B cell (primary cell): ENCODE measurements around the gene IFT20.

Experiments used
- EZH2 ChIP-seq: IDR thresholded peaks from 2 replicates; pipeline ENCODE4 v1.6.1; 2012; ENCODE audit warnings: borderline replicate concordance, low read depth, mild to moderate bottlenecking, moderate library complexity, low read length; ENCODE audit not compliant: insufficient read depth, poor library complexity, severe bottlenecking
- TF ChIP-seq, protein P1 (sequence below): fragments of 200-600 bp; IDR thresholded peaks from one replicate; pipeline ENCODE4 v1.8.0; 2022; ENCODE audit warnings: antibody characterized with exemption, mild to moderate bottlenecking

DNA sequence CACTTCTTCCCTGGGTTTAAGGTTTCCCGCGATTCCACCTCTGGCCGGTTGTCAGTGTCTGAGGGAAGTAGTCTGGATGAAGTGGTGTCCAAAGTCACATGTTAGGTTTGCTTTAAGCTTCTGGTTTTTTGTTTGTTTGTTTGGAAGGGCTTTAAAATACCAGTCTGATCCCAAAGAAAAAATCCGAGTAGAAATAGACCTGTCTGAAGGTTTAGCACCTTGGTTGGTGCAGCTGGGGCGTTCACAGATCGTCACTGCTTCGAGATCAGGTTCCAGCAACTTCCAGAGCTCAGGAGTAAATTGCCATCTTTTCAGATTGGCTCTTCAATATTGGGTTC, 15.7 kb downstream of the IFT20 start:
- TF ChIP-seq, protein P1, sequence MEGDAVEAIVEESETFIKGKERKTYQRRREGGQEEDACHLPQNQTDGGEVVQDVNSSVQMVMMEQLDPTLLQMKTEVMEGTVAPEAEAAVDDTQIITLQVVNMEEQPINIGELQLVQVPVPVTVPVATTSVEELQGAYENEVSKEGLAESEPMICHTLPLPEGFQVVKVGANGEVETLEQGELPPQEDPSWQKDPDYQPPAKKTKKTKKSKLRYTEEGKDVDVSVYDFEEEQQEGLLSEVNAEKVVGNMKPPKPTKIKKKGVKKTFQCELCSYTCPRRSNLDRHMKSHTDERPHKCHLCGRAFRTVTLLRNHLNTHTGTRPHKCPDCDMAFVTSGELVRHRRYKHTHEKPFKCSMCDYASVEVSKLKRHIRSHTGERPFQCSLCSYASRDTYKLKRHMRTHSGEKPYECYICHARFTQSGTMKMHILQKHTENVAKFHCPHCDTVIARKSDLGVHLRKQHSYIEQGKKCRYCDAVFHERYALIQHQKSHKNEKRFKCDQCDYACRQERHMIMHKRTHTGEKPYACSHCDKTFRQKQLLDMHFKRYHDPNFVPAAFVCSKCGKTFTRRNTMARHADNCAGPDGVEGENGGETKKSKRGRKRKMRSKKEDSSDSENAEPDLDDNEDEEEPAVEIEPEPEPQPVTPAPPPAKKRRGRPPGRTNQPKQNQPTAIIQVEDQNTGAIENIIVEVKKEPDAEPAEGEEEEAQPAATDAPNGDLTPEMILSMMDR, result no peak
- no peak for TF ChIP-seq EZH2
